Stimulated activated CD4-positive, alpha-beta T cell treated with anti-CD3 and anti-CD28 coated beads, Interleukin-4, amount 100 ng/mL, for 1 hour (primary cell): ENCODE results near the gene FOXB1.

Experiments
- DNase-seq: peaks from one replicate; pipeline ENCODE4 v3.0.0-alpha.2; 2020

Gene FOXB1

DNA sequence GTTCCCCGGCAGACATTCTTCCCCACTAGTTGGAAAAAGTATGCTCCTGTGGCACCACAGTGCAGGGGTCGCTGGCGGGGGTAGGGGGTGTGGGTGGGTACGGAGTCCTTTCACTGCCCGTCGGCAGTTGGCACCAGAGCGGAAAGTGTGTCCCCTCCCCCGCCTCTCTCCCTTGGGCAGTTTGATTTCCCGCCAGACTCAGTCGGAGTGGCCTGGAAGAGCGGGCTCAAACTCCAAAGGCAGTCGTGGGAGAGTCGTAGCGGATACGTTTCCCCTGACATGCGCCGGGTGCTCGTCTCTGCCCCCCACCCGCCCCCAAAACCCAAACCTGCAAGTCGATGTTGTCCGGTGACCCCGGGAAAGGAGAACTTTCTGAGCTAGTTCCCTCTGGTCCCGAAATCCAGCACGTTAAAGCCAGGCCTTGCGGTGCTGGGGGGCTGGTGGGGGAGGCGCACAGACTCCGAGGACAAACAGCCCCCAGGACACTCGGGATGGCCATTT, 4.4 kb upstream of the FOXB1 start:
- no peak for DNase-seq

DNA sequence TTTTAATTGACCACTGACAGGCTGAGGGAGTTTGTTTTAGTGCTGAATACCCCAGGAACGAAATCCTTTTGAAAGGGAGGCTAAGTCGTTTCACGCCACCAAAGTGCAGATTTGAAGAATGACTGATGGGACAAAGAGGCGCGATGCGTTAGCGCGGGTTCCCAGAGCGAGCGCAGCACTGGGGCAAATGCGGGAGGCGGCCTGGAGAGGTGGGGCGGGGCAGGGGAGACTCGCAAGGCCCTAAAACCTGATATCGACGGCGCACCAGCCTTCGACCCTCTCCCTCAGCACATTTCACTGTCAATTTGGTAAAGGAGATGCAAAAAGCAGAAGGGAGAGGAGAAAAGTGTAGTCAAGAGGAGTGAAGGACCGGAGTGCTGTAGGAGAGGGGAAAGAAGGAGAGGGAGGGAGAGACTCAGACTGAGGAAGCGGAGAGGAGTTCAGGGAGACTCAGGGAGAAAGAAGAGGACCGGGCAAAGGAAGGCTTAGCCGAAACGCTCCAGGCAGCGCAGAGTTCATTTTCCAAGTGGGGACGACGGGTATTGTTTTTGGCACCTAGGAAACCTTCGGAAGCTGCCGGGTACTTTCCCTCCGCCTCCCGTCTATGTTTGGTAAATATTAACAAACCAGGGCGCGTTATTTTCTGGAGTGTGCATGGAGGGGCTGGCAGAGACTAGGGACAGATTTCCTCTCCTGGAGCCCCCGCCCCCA, 3.8 kb upstream of the FOXB1 start:
- no peak for DNase-seq

GRCh38 chr15:60000824-60001609, 3.1 kb upstream of the FOXB1 start:
- no peak for DNase-seq

DNA sequence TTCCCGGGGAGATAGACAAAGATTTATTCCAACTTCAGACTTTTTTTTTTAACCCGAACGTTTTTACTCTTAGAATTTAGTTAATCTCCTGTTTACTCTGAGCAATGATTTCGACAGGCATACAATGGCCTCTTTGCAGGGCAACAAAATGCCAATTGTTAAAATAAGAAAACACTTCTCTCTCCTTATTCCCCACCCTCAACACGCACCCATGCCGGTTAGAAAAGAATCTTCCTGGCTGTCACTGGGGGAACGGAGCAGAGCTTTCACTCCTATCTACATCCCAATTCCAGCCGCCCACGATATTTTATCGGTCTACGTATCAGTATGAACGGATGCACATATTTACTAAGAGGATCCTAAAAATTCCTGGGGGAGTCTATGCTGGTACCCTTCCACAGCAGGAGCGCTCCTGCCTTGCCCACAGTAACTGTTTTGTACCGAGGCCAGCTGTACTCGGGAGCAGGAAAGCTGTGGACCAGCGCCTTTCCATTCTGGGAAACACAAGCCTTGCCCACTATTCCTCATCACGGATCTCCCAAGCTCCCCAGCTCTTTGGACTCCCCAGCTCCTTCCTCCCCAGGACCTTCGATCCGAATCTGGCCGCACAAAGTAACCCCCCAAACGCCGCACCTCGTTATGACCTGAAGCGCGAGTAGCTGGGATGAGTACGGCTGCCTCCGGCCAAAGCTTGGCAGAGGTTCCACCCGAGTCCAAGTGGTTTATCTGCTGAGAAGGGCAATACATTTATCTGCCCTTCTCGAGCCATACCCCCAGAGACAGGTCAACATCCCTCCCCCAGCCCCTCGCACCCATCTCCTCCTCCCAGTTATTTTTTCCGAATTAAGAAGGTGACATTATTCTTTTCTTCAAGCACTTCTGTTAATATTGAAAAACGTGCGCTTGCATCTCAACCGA, 2.2 kb upstream of the FOXB1 start:
- DNase-seq: no peak

DNA sequence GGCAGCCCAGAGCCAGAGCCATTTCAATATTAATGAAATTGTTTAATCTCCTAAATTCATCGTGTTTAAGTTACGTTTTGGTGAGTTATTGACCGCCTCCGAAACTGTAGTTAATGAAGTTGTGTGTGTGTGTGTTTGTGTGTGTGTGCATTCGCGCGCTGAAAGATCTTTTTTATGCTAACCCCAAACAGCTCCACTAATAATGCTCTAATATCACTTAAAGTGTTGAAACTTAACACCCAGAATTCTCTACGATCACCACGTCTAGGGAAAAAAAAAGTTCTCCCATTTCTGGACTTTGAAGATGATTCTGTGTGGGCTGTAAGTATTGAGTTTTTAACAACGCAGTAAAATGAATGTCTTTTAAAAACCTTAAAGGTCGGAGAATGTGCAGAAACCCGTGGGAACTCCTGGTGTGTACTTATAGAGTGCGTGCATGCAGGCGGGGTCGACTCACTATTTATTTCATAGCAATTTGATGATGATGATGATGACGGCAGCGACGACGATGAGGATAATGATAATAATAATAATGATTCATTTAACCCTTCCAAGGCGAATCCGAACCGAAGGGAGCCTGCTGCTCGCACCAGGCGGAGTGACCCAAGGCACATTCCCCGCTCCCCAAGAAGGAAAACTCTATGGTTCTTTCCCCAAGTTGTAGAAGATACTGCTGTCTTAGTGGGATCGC, 1.4 kb upstream of the FOXB1 start:
- DNase-seq: no peak

DNA sequence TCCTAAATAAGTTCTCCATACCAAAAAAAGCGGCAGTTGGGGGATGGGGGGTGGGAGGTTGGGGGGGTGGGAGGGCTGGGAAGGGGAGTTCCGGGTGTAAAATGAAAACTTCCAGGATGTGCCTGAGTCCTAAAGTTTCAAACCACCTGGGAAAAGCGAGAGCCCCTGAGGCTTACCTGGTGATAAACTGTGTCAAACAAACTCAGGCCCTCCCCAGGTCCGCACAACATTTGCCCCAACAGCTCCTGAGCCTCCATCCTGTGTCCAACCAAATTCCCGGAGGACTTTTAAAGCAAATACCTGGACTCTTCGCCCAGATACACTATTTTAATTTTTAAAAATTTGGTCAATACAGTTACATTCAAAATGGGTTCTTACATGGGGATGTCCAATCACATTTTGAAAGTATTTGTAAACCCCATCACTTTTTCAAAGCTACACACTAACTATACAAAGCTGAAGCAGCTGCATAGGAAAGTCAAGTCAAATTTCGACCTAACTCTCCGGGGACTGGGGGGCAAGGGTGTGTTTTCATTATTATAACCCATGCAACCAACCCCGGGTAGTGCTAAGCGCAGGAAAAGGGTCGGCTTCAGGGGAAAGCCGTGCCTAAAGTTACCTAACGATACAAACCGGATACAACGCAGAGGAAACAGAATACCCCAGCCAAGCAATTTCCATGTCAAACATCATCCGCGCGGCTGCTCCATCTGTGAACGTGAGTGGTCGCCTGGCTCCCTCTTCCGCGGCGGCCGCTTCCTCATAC, 685 bp upstream of the FOXB1 start:
- DNase-seq: no peak

DNA sequence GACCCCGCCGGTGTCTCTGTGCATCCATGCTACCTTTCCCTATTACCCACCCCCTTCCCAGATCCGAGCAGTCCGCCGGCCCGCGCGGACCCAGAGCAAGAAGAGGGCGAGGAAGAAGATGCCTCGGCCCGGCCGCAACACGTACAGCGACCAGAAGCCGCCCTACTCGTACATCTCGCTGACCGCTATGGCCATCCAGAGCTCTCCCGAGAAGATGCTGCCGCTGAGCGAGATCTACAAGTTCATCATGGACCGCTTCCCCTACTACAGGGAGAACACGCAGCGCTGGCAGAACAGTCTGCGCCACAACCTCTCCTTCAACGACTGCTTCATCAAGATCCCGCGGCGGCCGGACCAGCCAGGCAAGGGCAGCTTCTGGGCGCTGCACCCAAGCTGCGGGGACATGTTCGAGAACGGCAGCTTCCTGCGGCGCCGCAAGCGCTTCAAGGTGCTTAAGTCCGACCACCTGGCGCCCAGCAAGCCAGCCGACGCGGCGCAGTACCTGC, 788 bp downstream of the FOXB1 start:
- DNase-seq: no peak

DNA sequence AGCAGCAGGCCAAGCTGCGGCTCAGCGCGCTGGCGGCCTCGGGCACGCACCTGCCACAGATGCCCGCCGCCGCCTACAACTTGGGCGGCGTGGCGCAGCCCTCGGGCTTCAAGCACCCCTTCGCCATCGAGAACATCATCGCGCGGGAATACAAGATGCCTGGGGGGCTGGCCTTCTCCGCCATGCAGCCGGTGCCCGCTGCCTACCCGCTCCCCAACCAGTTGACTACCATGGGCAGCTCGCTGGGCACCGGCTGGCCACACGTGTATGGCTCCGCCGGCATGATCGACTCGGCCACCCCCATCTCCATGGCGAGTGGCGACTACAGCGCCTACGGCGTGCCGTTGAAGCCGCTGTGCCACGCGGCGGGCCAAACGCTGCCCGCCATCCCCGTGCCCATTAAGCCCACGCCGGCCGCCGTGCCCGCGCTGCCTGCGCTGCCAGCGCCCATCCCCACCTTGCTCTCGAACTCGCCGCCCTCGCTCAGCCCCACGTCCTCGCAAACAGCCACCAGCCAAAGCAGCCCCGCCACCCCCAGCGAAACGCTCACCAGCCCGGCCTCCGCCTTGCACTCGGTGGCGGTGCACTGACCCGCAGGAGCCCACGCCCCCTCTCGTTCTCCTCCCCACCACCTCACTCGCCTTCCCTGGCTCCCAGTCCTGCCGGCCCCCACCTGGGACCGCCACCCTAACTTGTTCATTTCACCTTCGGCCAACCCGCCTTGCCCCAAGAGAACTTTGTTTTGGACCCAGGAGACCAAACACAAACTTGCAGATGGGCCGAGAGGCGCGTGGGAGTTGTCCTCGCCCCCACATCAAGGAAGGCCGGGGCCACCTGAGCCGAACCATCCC, 1.5 kb downstream of the FOXB1 start:
- DNase-seq: no peak

- DNase-seq: peak; percentile 54
These were observed 2.2 kb downstream of the FOXB1 start for GRCh38 chr15:60006203-60006862.

GRCh38 chr15:60006873-60007272, 2.8 kb downstream of the FOXB1 start:
- no peak for DNase-seq

- DNase-seq: no peak
These were observed 5.2 kb downstream of the FOXB1 start for GRCh38 chr15:60009124-60009960.

DNA sequence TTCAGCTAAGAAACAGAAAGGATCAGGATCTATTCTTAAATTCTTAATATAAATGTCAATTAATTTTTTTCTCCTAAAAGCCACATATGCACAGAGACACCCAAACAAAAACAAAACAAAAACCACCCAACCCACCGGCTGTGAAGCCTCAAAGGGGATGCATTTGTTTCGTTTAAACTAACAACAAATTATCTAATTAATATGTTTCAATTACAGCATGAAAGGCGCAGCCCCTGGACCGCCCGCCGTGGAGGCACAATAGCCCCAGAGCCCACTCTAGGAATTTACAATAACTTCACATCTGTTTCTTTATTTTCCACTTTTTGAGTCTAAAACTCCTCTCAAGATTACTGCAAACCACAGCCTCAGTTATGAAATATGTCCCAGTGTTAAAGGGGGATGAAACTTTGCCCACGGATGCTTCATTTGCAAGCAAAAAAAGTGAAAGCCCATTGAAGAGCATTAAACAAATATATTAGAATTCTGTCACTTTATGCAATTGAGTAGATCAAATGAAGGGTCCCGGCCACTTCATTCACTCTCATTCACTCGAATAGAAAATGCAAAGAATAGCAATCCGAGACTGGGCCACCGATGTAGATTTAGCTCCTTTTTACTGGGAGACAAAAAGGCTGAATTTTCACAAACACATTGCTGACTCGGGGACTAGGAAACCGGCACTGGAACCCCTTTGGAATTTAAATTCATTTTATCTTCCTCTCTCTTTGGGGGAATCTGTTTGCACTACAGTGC, 6.0 kb downstream of the FOXB1 start:
- DNase-seq: no peak

DNA sequence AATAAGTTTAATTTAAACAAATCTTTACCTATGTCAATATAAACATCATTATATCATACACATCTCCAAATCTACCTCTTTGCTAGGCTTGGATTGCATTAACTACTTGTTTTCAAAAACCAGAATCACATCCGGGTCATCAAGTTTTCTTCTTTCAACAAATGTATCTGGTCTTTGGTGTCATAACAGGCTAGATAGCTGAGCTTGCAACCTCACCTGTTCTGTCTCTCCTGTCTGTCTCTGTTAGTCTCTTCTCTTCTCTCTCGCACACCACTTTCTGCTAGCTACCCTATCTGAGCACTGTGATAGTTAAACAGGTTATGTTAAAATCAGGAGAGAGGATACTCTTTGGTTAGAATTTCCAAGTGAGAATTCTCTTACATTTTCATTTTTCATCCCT, 6.7 kb downstream of the FOXB1 start:
- no peak for DNase-seq

DNA sequence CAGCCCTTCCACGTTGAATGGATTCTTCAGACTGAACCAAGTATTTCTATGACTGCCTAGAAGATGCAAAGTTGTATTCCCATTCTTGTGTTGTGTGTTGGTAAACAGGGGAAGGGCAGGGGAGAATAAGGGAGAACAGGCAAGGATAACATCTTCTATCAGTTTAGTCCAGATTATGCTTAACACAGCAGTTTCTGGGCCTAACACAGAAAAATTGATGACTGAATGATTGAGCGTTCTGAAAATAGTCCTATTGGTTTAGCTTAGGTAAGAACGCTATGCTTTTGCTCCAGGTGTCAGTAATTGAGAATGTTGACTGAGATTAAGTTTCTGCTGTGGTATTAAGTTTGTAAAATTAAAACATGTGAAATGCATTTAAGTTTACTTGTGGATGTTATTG, 8.6 kb downstream of the FOXB1 start:
- DNase-seq: no peak

DNA sequence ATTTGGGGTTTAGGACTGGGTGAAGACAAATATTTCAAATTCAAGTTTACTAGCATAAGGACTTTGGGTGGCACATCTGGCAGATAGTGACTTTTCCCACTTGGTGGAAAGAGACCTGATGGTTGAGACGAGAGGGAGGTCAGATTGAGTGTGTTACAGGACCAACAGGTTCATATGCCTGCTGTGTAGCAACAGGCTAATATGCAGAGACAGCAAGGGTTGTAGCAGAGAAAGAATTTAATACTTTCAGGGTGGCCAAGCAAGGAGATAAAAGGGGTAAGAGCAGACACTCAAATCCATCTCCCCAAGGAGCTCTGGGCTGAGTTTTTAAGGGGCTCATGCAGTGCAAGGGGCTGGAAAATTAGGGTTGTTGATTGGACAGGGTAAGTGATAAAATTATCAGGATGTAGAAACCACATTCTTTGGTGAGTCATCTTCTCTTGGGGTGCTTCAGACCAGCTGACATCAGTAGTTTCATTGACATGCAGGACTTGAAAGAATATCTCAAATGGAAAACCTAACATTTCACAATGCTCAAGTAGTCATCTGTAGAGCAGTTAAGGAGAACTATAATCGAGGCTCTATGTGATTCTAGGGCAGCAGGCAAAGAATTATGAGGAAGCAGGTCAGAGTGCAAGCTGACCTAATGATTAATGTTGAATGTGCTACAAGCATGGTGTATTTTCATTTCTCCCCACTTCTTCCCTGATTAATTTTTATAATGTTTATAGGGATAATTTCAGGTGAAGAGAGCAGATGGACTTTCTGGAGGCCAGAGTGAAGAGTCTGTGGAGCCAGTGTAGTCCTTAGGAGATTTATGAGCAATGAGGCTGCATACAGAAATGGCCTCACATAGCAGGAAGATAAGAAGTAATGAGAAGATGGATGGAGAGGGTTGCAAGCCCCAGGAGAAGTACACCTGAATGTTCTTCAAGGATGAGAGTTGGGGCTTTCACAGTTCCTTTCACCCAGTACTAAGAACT, 13.7 kb downstream of the FOXB1 start:
- DNase-seq: no peak

GRCh38 chr15:60020736-60021135, 16.6 kb downstream of the FOXB1 start:
- no peak for DNase-seq
